ENCODE measurements around the gene SSX2B.
"Not testable (repeated sequence)": the region's sequence is repeated elsewhere in the genome, so short reads cannot be mapped to it uniquely, and the experiment has no call there.

The SSX2B gene, protein sequence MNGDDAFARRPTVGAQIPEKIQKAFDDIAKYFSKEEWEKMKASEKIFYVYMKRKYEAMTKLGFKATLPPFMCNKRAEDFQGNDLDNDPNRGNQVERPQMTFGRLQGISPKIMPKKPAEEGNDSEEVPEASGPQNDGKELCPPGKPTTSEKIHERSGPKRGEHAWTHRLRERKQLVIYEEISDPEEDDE

DNA sequence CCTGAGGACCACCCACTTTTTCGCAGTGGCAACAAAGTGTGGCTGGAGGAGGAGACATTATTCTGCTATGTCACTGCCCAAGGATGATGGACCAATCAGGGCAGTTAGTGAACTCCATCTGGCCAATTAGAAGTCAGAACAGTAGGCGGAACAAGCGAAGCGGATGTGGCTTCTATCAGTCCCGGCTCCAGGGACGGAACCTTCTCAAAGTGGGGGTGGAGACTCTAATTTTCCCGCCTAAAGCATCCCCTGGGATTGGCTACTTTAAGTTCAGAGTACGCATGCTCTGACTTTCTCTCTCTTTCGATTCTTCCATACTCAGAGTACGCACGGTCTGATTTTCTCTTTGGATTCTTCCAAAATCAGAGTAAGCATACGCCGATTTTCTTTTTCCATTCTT, at the start of gene SSX2B:
SSX2B (plus strand) TSS at position 301 of the 400 bp plus-strand sequence. CDS start 1,429 bp downstream, outside the sequence.
- not testable (repeated sequence) for DNase-seq

DNA sequence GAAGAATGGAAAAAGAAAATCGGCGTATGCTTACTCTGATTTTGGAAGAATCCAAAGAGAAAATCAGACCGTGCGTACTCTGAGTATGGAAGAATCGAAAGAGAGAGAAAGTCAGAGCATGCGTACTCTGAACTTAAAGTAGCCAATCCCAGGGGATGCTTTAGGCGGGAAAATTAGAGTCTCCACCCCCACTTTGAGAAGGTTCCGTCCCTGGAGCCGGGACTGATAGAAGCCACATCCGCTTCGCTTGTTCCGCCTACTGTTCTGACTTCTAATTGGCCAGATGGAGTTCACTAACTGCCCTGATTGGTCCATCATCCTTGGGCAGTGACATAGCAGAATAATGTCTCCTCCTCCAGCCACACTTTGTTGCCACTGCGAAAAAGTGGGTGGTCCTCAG, 44.0 kb upstream of the SSX2B start, which contains the start of gene SSX2:
SSX2 (minus strand) TSS at position 101 of the 400 bp plus-strand sequence. CDS start 1,429 bp downstream, outside the sequence.
- not testable (repeated sequence) for DNase-seq

DNA sequence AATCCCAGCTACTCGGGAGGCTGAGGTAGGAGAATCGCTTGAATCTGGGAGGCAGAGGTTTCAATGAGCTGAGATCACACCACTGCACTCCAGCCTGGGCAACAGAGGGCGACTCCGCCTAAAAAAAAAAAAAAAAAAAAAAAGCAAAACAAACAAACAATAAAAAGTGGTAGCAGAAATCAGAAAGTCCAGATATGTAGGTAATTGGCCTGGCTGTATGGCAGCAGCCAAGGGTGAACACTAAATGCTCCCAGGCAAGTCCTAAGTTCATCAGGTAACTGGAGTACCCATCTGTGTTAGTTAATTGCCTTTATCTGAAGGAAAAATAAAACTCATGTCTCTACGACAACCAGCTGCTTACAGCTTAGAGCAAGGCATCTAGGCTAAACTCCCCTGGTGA, 14.9 kb downstream of the SSX2B start:
- DNase-seq: not testable (repeated sequence)

DNA sequence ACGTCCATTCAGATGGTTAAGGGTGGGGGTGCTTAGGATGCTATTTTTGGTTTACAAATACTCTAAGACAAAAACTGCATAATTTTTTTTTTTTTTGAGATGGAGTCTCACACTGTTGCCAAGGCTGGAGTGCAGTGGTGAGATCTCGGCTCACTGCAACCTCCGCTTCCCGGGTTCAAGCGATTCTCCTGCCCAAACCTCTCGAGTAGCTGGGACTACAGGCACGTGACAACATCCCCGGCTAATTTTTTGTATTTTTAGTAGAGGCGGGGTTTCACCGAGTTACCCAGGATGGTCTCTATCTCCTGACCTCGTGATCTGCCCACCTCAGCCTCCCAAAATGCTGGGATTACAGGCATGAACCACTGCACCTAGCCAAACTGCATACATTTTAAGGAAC, 22.5 kb downstream of the SSX2B start:
- DNase-seq: not testable (repeated sequence)

DNA sequence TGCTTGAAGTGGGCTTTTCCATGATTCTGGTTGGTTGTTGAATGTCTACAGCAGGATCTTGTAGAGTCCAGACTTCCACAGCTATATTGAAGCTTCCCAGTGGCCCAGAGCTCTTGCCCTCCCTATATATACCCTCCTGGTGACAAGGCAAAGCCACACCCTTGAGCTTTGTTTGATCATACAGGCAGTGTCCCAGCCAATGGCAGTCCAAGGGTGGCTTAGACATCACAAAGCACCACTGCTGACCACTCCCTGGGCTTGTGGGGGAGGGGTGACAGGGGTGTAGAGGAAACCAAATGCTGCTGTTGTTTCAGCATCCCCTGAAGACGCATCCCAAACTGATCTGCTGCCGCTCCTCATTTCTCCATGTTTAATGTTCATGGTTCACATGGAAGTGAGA, 46.3 kb downstream of the SSX2B start, which contains the start of gene SPANXN5:
SPANXN5 (minus strand) TSS at position 101 of the 400 bp plus-strand sequence; CDS start at position 22, 79 bp downstream.
- DNase-seq: not testable (repeated sequence)

DNA sequence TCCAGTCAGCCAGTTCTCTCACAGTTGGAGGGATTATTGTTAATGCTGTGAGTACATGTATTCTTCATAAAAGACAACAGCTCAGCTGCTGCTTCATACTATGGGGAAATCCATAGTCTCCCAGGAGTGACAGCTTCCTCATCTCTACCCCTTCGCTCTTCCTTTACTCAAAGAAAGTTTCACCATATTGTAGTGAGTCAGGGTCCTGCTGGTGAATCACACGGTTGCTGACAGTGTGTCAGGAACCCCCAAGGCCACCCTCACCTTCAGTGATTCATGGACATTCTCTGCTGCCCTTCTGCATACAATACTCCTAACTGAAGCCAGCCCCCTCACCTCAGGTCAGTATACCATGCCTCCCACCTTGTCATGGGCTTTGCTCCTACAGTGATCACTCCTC, 53.8 kb downstream of the SSX2B start:
- DNase-seq: not testable (repeated sequence)

Data from activated CD4-positive, CD25-positive, alpha-beta regulatory T cell treated with anti-CD3 and anti-CD28 coated beads, Interleukin-2, amount 50 U/mL, for 72 hours (primary cell).